OCI-LY7 (cell line): Measurements from ENCODE around the gene COX14. TPM values are rescaled to one million over a fixed set of nuclear protein-coding genes. Genes with fewer than 3 reads are reported as not detected.

Experiments
- BruUV-seq: library from RNA; stranded (reverse); fragments of 400-500 nt; replicated peaks from 2 replicates; lab custom pipeline; 2021; lab: Mats Ljungman, UMichigan
- CTCF ChIA-PET: fragments of 300-600 bp; sonication (Branson Sonifier 250); formaldehyde crosslinking; loops from one replicate; lab custom pipeline; 2022; ENCODE audit warnings: antibody characterized with exemption; ENCODE audit not compliant: unreplicated experiment; lab: Charles Lee
- POLR2A ChIA-PET: fragments of 300-600 bp; sonication (Branson Sonifier 250); formaldehyde crosslinking; loops from one replicate; lab custom pipeline; 2022; ENCODE audit warnings: antibody characterized with exemption; lab: Charles Lee
- DNase-seq: peaks from one replicate; pipeline ENCODE4 v3.0.0-alpha.2; 2015; ENCODE audit warnings: low spot score
- H2AFZ ChIP-seq: fragments of 200-600 bp; sonication (generic), shearing (Covaris generic); 2 replicates; pipeline ENCODE4 v1.6.1; 2014; ENCODE audit warnings: mild to moderate bottlenecking, antibody characterized with exemption, low read length, moderate library complexity
- H3K27ac ChIP-seq: fragments of 200-600 bp; sonication (generic); 2 replicates; pipeline ENCODE4 v1.5.1; 2014; ENCODE audit warnings: mixed run types, low read depth, mild to moderate bottlenecking, moderate library complexity, low read length, inconsistent platforms; ENCODE audit not compliant: poor library complexity, severe bottlenecking
- H3K36me3 ChIP-seq: fragments of 200-600 bp; sonication (generic); 2 replicates; pipeline ENCODE4 v1.6.1; 2014; ENCODE audit warnings: mild to moderate bottlenecking, antibody characterized with exemption, low read length, moderate library complexity, mixed read lengths; ENCODE audit not compliant: insufficient read depth
- H3K4me1 ChIP-seq: fragments of 200-600 bp; sonication (generic); 2 replicates; pipeline ENCODE4 v1.5.1; 2014; ENCODE audit warnings: mild to moderate bottlenecking, low read length; ENCODE audit not compliant: insufficient read depth, poor library complexity, severe bottlenecking
- H3K4me2 ChIP-seq: fragments of 200-600 bp; sonication (generic); 2 replicates; pipeline ENCODE4 v1.6.1; 2014; ENCODE audit warnings: mild to moderate bottlenecking, low read length
- H3K4me3 ChIP-seq: fragments of 200-600 bp; sonication (generic); 2 replicates; pipeline ENCODE4 v1.5.1; 2014; ENCODE audit warnings: mild to moderate bottlenecking, low read depth, low read length; ENCODE audit not compliant: poor library complexity, severe bottlenecking
- H3K79me2 ChIP-seq: fragments of 200-600 bp; sonication (generic); 2 replicates; pipeline ENCODE4 v1.6.1; 2016; ENCODE audit warnings: low read depth, mild to moderate bottlenecking, low read length, moderate library complexity, mixed read lengths; ENCODE audit not compliant: insufficient read depth
- H3K9me2 ChIP-seq: fragments of 200-600 bp; sonication (generic); 2 replicates; pipeline ENCODE4 v1.6.1; 2016; ENCODE audit warnings: mild to moderate bottlenecking, low read length, mixed read lengths; ENCODE audit not compliant: insufficient read depth
- H3K9me3 ChIP-seq: fragments of 200-600 bp; sonication (generic); 2 replicates; pipeline ENCODE4 v1.6.1; 2014; ENCODE audit warnings: mild to moderate bottlenecking, mixed run types, low read length, mixed read lengths
- H4K20me1 ChIP-seq: fragments of 200-600 bp; sonication (generic); 2 replicates; pipeline ENCODE4 v1.6.1; 2014; ENCODE audit warnings: mild to moderate bottlenecking, antibody characterized with exemption, low read length, moderate library complexity, mixed read lengths; ENCODE audit not compliant: insufficient read depth
- CTCF ChIP-seq: fragments of 200-600 bp; sonication (generic); conservative IDR thresholded peaks from 2 replicates; pipeline ENCODE4 v1.5.1; 2014; ENCODE audit warnings: mild to moderate bottlenecking, antibody characterized with exemption, low read length, moderate library complexity, mixed read lengths
- EZH2phosphoT487 ChIP-seq: fragments of 200-600 bp; sonication (generic); IDR thresholded peaks from 2 replicates; pipeline ENCODE4 v1.6.1; 2018; ENCODE audit warnings: low read depth, borderline replicate concordance, mild to moderate bottlenecking, mixed run types, antibody characterized with exemption, low read length, moderate library complexity, mixed read lengths
- intact Hi-C: fragments of 100-400 bp; cut with micrococcal nuclease; formaldehyde crosslinking; loops from one replicate; pipeline ENCODE4 v1.10.0; 2022; ENCODE audit not compliant: unreplicated experiment
- total RNA-seq, 2 experiments: library from RNA; depleted of rRNA in 1 of 2; stranded (reverse); fragments of >200 nt in 1 of 2; shearing (Covaris generic) in 1 of 2; gene quantifications; 2 replicates each; pipeline ENCODE4 v1.2.3, GENCODE V29; 2014 to 2022

Gene COX14
- total RNA-seq, 2 experiments from 2014 or later = 54.3 to 57.4 TPM

- no TSS peak for BruUV-seq
- no peak for DNase-seq
- TF ChIP-seq CTCF (no peak), EZH2phosphoT487 (no peak)
- Histone ChIP-seq H3K4me2 (no peak overlapping the region), H3K27ac (no peak overlapping the region), H3K9me2 (no peaks in the 10 kb centered on the region), H2AFZ (no peak overlapping the region), H3K4me1 (peaks cover 6% of the 10 kb centered on the region), H3K79me2 (no peaks in the 10 kb centered on the region), H4K20me1 (0 out of 2 replicates have a peak, but pooled peaks cover 4% of the 10 kb centered on the region), H3K9me3 (no peaks in the 10 kb centered on the region), H3K36me3 (peaks cover 82% of the 10 kb centered on the region), H3K4me3 (no peak overlapping the region)
- ChIA-PET POLR2A (interaction anchor here (0.6 to 2.6 kb wide), 7 partner anchors 11 to 518 kb away, joined by 3 to 17 read pairs (median 3); partner anchors contain the start of genes COX14 and SMARCD1), CTCF (interaction anchor here (1.3 kb wide), 1 partner anchor 17 kb away, joined by 5 read pairs; no protein-coding TSS in a partner anchor)
- intact Hi-C loops = no loop called here
These were observed 15.5 kb downstream of the COX14 start for GRCh38 chr12:50127546-50127945.

DNA sequence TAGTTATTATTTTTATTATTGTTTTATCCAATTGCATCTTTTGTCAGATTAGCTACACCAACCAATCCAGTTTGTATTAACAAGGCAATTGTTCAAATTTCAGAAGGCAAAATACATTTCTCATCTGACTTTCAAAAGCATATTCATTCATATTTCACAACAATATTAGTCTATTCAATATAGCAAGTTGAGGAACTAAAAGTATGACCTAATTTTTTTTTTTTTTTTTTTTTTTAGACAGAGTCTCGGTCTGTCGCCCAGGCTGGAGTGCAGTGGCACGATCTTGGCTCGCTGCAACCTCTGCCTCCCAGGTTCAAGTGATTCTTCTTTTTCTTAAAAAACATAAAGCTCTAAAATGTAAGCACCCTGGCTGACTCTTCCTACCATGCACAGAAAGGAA lies 17.3 kb downstream of the COX14 start:
- ChIA-PET POLR2A (interaction anchor here (0.7 to 1.3 kb wide), 4 partner anchors 10 to 1152 kb away, joined by 3 to 5 read pairs (median 4); partner anchors contain the start of gene SMARCD1), CTCF (interaction anchor here (0.7 kb wide), 1 partner anchor 9 kb away, joined by 3 read pairs; no protein-coding TSS in a partner anchor)
- no TSS peak for BruUV-seq
- no peak overlapping the region for H2AFZ ChIP-seq
- intact Hi-C loops = no loop called here
- peaks cover 82% of the 10 kb centered on the region for H3K36me3 ChIP-seq
- H4K20me1 ChIP-seq = 0 out of 2 replicates have a peak, but pooled peaks cover 1% of the 10 kb centered on the region
- H3K27ac ChIP-seq = no peak overlapping the region
- H3K4me3 ChIP-seq = no peak overlapping the region
- H3K9me2 ChIP-seq = no peaks in the 10 kb centered on the region
- no peaks in the 10 kb centered on the region for H3K9me3 ChIP-seq
- no peak for TF ChIP-seq CTCF
- no peak for TF ChIP-seq EZH2phosphoT487
- peaks cover 6% of the 10 kb centered on the region for H3K4me1 ChIP-seq
- H3K79me2 ChIP-seq = no peaks in the 10 kb centered on the region
- H3K4me2 ChIP-seq = no peak overlapping the region
- DNase-seq = no peak
